CD14-positive monocyte (primary cell): ENCODE results near the gene SERPINB1. TPM values are rescaled to one million over a fixed set of nuclear protein-coding genes. Genes with fewer than 3 reads are reported as not detected.
"Not testable (repeated sequence)": the region's sequence is repeated elsewhere in the genome, so short reads cannot be mapped to it uniquely, and the experiment has no call there.

Experiments
- DNase-seq, 3 donors: peaks; one replicate each; pipeline ENCODE4 v3.0.0-alpha.2; 2011 to 2022
- H2AFZ ChIP-seq: 2 replicates; pipeline ENCODE4 v1.6.0; 2012; ENCODE audit warnings: mild to moderate bottlenecking, low read depth, low read length, inconsistent platforms; ENCODE audit not compliant: insufficient read depth, poor library complexity, severe bottlenecking
- H3K27ac ChIP-seq, 2 donors: 1 replicate in 1 of 2; 2 replicates in 1 of 2; pipeline ENCODE4 v1.5.1; 2012 to 2013; ENCODE audit warnings: low read length in 2 of 2, control low read depth in 1 of 2, inconsistent platforms in 1 of 2, low read depth in 1 of 2, mild to moderate bottlenecking in 1 of 2
- H3K27me3 ChIP-seq, 2 donors: one replicate each; pipeline versions ENCODE4 v1.6.0 to v1.6.1; 2011 to 2013; ENCODE audit warnings: low read length in 2 of 2; ENCODE audit not compliant: control insufficient read depth in 2 of 2, insufficient read depth in 2 of 2
- H3K36me3 ChIP-seq, 2 donors: replicated peaks in 1 of 2; 1 replicate in 1 of 2; 2 replicates in 1 of 2; pipeline versions ENCODE4 v1.5.1 to v1.6.1; 2012 to 2013; ENCODE audit warnings: low read length in 2 of 2, control low read depth in 1 of 2, inconsistent platforms in 1 of 2, mild to moderate bottlenecking in 1 of 2; ENCODE audit not compliant: insufficient read depth in 2 of 2, control insufficient read depth in 1 of 2
- H3K4me1 ChIP-seq, 2 donors: 1 replicate in 1 of 2; 2 replicates in 1 of 2; pipeline versions ENCODE4 v1.5.1 to v1.6.1; 2012 to 2013; ENCODE audit warnings: low read length in 2 of 2, control low read depth in 1 of 2, inconsistent platforms in 1 of 2, mild to moderate bottlenecking in 1 of 2, moderate library complexity in 1 of 2; ENCODE audit not compliant: insufficient read depth in 2 of 2, control insufficient read depth in 1 of 2
- H3K4me2 ChIP-seq: replicated peaks from 2 replicates; pipeline ENCODE3; 2012; ENCODE audit warnings: low read length, moderate library complexity, mild to moderate bottlenecking; ENCODE audit not compliant: poor library complexity, severe bottlenecking; ENCODE audit errors: extremely low read depth
- H3K4me3 ChIP-seq, 3 experiments: fragments of 200-600 bp in 1 of 3; sonication (generic) in 1 of 3; replicated peaks in 1 of 3; 1 replicate in 2 of 3; 2 replicates in 1 of 3; pipeline ENCODE4 v1.5.1; 2011 to 2013; ENCODE audit warnings: low read length in 3 of 3, mild to moderate bottlenecking in 3 of 3, control low read depth in 2 of 3, low read depth in 2 of 3, inconsistent platforms in 1 of 3, moderate library complexity in 1 of 3
- H3K79me2 ChIP-seq: 2 replicates; pipeline ENCODE4 v1.6.0; 2012; ENCODE audit warnings: mild to moderate bottlenecking, control low read depth, inconsistent platforms, low read length, moderate library complexity; ENCODE audit not compliant: insufficient read depth
- H3K9ac ChIP-seq: 2 replicates; pipeline ENCODE4 v1.6.0; 2017; ENCODE audit warnings: low read length, mild to moderate bottlenecking; ENCODE audit not compliant: insufficient read depth, poor library complexity, severe bottlenecking
- H3K9me3 ChIP-seq, 2 donors: replicated peaks in 1 of 2; 1 replicate in 1 of 2; 2 replicates in 1 of 2; pipeline versions ENCODE4 v1.5.1 to v1.6.1; 2012 to 2013; ENCODE audit warnings: low read length in 2 of 2, control low read depth in 1 of 2; ENCODE audit not compliant: control insufficient read depth in 1 of 2, insufficient read depth in 1 of 2
- H4K20me1 ChIP-seq: 2 replicates; pipeline ENCODE4 v1.6.0; 2012; ENCODE audit warnings: mild to moderate bottlenecking, low read length, control low read depth, moderate library complexity; ENCODE audit not compliant: insufficient read depth
- H3K27ac Mint-ChIP-seq, 7 donors: one replicate each; pipeline ENCODE4 v1.8.0; 2020; ENCODE audit warnings: mild to moderate bottlenecking in 7 of 7, mixed read lengths in 7 of 7, moderate library complexity in 6 of 7, inconsistent platforms in 2 of 7
- H3K27me3 Mint-ChIP-seq, 3 donors: one replicate each; pipeline ENCODE4 v1.8.0; 2021 to 2022; ENCODE audit warnings: low read depth in 3 of 3, mild to moderate bottlenecking in 3 of 3, mixed read lengths in 3 of 3, moderate library complexity in 3 of 3, inconsistent platforms in 1 of 3
- H3K36me3 Mint-ChIP-seq, 2 donors: one replicate each; pipeline ENCODE4 v1.8.0; 2020; ENCODE audit warnings: mixed read lengths in 2 of 2, inconsistent platforms in 1 of 2, mild to moderate bottlenecking in 1 of 2
- H3K4me1 Mint-ChIP-seq: one replicate; pipeline ENCODE4 v1.8.0; 2020; ENCODE audit warnings: mild to moderate bottlenecking, mixed read lengths
- H3K4me3 Mint-ChIP-seq, 2 donors: one replicate each; pipeline ENCODE4 v1.8.0; 2020; ENCODE audit warnings: mild to moderate bottlenecking in 2 of 2, mixed read lengths in 2 of 2, moderate library complexity in 1 of 2
- H3K9me3 Mint-ChIP-seq, 7 donors: one replicate each; pipeline ENCODE4 v1.8.0; 2020 to 2022; ENCODE audit warnings: mixed read lengths in 7 of 7, mild to moderate bottlenecking in 6 of 7, moderate library complexity in 6 of 7, inconsistent platforms in 2 of 7
- WGBS: methylation state at CpG from one replicate; pipeline ENCODE4 v1.1.5; 2013; ENCODE audit warnings: missing lambda C conversion rate; ENCODE audit not compliant: insufficient coverage; 5-methylcytosine and 5-hydroxymethylcytosine counted together
- intact Hi-C, 2 donors: fragments of 100-400 bp; cut with micrococcal nuclease; formaldehyde crosslinking; loops; one replicate each; pipeline versions ENCODE4 v1.15.0 to v1.15.1; 2023
- polyA plus RNA-seq, 3 donors: library from polyadenylated mRNA; depleted of rRNA in 1 of 3; unstranded in 2 of 3; stranded (reverse) in 1 of 3; fragments of 300-500 nt in 2 of 3; fragments of >200 nt in 1 of 3; fragmentation: Illumina TruSeq in 2 of 3; gene quantifications; 1 replicate in 2 of 3; 2 replicates in 1 of 3; pipeline ENCODE4 v1.2.3, GENCODE V29; 2012 to 2021
- TF ChIP-seq, protein P1 (sequence below): fragments of 200-600 bp; IDR thresholded peaks from one replicate; pipeline ENCODE4 v1.8.0; 2022; ENCODE audit warnings: antibody characterized with exemption, mild to moderate bottlenecking

SERPINB1 gene
- polyA plus RNA-seq, 3 donors: 126 to 307 (median 306) TPM

DNA sequence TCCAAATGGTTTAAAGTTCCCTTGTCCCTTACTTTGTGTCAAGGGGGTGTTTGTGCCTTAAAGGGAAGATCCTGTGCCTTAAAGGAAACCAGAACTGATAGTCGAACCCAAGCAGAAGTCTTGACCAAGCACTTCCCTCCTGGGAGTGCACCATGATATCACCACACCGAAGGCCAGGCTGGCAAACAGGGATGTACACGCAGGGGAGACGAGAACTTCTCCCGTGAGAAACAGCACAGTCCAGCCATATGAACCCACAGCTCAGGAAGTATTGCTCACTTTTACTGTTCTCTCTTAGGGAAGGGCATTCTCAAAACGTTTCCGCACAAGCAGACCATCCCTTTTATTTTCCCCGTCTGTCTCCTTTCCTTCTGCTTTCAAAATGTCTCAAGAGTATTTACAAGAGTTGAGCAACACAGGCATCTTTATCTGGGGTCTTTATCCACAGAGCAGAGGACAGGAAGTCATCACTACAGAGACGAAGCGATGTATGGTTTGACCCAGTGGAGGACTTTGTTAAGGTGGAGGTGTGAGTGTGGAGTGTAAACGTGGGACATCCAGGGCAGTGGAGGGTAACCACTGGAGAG lies 12.8 kb upstream of the SERPINB1 start:
- peak overlapping the region; percentile 74 for H3K9ac ChIP-seq
- TF ChIP-seq, protein P1, sequence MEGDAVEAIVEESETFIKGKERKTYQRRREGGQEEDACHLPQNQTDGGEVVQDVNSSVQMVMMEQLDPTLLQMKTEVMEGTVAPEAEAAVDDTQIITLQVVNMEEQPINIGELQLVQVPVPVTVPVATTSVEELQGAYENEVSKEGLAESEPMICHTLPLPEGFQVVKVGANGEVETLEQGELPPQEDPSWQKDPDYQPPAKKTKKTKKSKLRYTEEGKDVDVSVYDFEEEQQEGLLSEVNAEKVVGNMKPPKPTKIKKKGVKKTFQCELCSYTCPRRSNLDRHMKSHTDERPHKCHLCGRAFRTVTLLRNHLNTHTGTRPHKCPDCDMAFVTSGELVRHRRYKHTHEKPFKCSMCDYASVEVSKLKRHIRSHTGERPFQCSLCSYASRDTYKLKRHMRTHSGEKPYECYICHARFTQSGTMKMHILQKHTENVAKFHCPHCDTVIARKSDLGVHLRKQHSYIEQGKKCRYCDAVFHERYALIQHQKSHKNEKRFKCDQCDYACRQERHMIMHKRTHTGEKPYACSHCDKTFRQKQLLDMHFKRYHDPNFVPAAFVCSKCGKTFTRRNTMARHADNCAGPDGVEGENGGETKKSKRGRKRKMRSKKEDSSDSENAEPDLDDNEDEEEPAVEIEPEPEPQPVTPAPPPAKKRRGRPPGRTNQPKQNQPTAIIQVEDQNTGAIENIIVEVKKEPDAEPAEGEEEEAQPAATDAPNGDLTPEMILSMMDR: peak; percentile 25
- Mint-ChIP-seq H3K27ac (peak overlapping the region; percentile 97 to 100 (median 99)), H3K36me3 (peaks cover 3% of the 10 kb centered on the region in 2 donors), H3K27me3 (peaks cover 0 to 2% (median 0%) of the 10 kb centered on the region in 3 donors), H3K4me3 (peak overlapping the region; percentile 68 to 77), H3K9me3 (no peaks in the 10 kb centered on the region), H3K4me1 (peaks cover 72% of the 10 kb centered on the region)
- peak overlapping the region in 1 of 3 experiments; percentile 43 for H3K4me3 ChIP-seq
- H4K20me1 ChIP-seq: no peaks in the 10 kb centered on the region
- peaks cover 70 to 72% of the 10 kb centered on the region in 2 donors for H3K4me1 ChIP-seq
- WGBS: 0% methylated on average over 6 of the region's 11 CpGs
- no peaks in the 10 kb centered on the region for H3K79me2 ChIP-seq
- H3K4me2 ChIP-seq: peak overlapping the region; percentile 52
- no peaks in the 10 kb centered on the region for H3K27me3 ChIP-seq
- H3K27ac ChIP-seq: peak overlapping the region; percentile 89 to 99
- no peaks in the 10 kb centered on the region for H3K9me3 ChIP-seq
- peak; percentile 94 to 98 (median 96) for DNase-seq
- H2AFZ ChIP-seq: no peak overlapping the region
- no peaks in the 10 kb centered on the region for H3K36me3 ChIP-seq
- intact Hi-C loops: loop anchor here in 1 of 2 donors (5.0 kb wide), 1 partner anchor 33 kb away; no protein-coding TSS in a partner anchor

DNA sequence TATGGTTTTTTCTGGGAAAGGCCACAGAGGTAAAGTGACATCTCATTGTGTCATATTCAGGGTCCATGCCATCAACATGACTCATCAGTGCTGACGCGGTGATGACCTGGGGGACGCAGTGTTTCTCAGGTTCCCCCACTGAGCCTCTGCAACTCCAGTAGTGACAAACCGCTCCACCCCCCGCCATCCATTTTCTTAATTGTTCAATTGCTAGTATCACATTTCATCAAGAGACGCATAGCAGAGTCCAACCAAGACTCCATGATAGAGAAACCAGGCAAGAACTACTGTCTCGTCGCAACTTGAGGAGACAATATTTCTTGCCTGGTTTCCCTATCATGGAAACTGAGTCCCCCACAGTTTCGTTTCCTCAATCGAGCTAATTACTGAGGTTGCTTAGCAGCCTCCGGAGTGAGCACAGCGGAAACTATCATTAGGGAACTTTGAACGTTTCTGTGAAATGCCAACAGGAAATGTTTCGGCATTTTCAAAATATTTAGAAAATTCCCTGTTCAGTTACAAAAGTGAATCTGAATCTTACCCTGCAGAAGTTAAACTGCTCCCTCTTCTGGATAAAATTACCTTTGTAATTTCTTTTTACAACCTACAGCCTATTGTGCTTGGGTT lies 12.2 kb upstream of the SERPINB1 start:
- Histone ChIP-seq H3K9ac (peak overlapping the region; percentile 74), H3K9me3 (no peaks in the 10 kb centered on the region), H3K36me3 (no peaks in the 10 kb centered on the region), H2AFZ (no peak overlapping the region), H3K27me3 (no peaks in the 10 kb centered on the region), H3K27ac (peak overlapping the region; percentile 89 to 99), H4K20me1 (no peaks in the 10 kb centered on the region), H3K4me1 (peaks cover 66% of the 10 kb centered on the region in 2 donors), H3K4me2 (peak overlapping the region; percentile 52), H3K79me2 (no peaks in the 10 kb centered on the region), H3K4me3 (peak overlapping the region in 1 of 3 experiments; percentile 43)
- Mint-ChIP-seq H3K9me3 (no peaks in the 10 kb centered on the region), H3K27ac (peak overlapping the region; percentile 97 to 100 (median 99)), H3K4me1 (peaks cover 69% of the 10 kb centered on the region), H3K27me3 (peaks cover 0 to 2% (median 0%) of the 10 kb centered on the region in 3 donors), H3K4me3 (peak overlapping the region; percentile 68 to 90), H3K36me3 (peaks cover under 1 to 3% of the 10 kb centered on the region in 2 donors)
- intact Hi-C loops: loop anchor here in 1 of 2 donors (5.0 kb wide), 1 partner anchor 33 kb away; no protein-coding TSS in a partner anchor
- WGBS: 9% methylated on average over 14 of the region's 14 CpGs
- DNase-seq: peak; percentile 91 to 99 (median 98)
- TF ChIP-seq, protein P1: peak; percentile 50

DNA sequence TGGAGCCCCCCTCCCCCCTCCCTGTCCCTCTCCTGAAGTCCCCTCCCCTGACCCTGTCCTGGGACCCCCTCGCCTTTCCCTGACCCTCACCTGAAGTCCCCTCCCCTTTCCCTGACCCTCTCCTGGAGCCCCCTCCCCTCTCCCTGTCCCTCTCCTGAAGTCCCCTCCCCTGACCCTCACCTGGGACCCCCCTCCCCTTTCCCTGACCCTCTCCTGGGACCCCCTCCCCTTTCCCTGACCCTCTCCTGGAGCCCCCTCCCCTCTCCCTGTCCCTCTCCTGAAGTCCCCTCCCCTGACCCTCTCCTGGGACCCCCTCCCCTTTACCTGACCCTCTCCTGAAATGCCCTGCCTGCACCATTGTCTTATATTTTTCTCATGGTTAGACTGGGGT lies 11.7 kb upstream of the SERPINB1 start:
- intact Hi-C loops: loop anchor here in 1 of 2 donors (5.0 kb wide), 1 partner anchor 34 kb away; no protein-coding TSS in a partner anchor
- H3K4me3 Mint-ChIP-seq: peak overlapping the region; percentile 68 to 90

More for the DNA sequence above, 11.7 kb upstream of the SERPINB1 start:
- not testable (repeated sequence) for H3K9me3 ChIP-seq, H3K36me3 ChIP-seq, DNase-seq, H3K27me3 Mint-ChIP-seq, H3K79me2 ChIP-seq, H3K27me3 ChIP-seq, H2AFZ ChIP-seq, H3K36me3 Mint-ChIP-seq, H3K9me3 Mint-ChIP-seq, H4K20me1 ChIP-seq
- Mint-ChIP-seq H3K27ac (peak overlapping the region; percentile 97 to 100 (median 99)), H3K4me1 (peaks cover 67% of the 10 kb centered on the region)
- Histone ChIP-seq H3K4me3 (peak overlapping the region in 1 of 3 experiments; percentile 43), H3K4me2 (peak overlapping the region; percentile 52), H3K4me1 (peaks cover 61% of the 10 kb centered on the region in 2 donors), H3K27ac (peak overlapping the region; percentile 89 to 99), H3K9ac (peak overlapping the region; percentile 74)
- no CpG with 5 or more reads among the region's 1 CpG for WGBS
